Measurements from ENCODE around the gene TXNDC9.
"Not testable (repeated sequence)": the region's sequence is repeated elsewhere in the genome, so short reads cannot be mapped to it uniquely, and the experiment has no call there.

DNA sequence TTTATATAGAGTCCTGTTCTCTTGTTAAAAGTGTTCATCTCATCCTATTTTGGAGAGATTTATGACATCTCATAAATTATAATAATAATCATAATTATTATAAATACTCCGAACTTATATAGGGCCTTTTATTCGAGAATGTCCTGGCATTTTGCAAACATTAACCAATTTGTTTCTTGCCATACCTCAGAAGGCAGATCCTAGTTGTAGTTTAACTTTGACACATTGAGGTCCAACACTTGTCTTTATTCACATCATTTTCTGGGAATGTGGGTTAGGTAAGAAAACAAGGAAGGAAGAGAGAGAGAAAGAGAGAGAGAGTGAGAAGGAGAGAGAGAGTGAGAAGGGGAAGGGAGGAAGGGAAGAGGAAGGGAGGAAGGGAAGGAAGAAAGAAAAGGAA is 35.0 kb downstream of the TXNDC9 start, which contains the start of gene LYG1:
- TF ChIP-seq, protein P1, sequence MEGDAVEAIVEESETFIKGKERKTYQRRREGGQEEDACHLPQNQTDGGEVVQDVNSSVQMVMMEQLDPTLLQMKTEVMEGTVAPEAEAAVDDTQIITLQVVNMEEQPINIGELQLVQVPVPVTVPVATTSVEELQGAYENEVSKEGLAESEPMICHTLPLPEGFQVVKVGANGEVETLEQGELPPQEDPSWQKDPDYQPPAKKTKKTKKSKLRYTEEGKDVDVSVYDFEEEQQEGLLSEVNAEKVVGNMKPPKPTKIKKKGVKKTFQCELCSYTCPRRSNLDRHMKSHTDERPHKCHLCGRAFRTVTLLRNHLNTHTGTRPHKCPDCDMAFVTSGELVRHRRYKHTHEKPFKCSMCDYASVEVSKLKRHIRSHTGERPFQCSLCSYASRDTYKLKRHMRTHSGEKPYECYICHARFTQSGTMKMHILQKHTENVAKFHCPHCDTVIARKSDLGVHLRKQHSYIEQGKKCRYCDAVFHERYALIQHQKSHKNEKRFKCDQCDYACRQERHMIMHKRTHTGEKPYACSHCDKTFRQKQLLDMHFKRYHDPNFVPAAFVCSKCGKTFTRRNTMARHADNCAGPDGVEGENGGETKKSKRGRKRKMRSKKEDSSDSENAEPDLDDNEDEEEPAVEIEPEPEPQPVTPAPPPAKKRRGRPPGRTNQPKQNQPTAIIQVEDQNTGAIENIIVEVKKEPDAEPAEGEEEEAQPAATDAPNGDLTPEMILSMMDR (IDR thresholded peaks at IDR 0.05): not testable (repeated sequence)
- not testable (repeated sequence) for TF ChIP-seq ZFX (IDR thresholded peaks at IDR 0.05; ENCODE audit: borderline replicate concordance)
